ENCODE measurements around the gene GRK1. TPM values are rescaled to one million over a fixed set of nuclear protein-coding genes. Genes with fewer than 3 reads are reported as not detected.
A peak's percentile ranks its signal among the peaks of the same experiment; 100 is the strongest.

Gene GRK1
- total and polyA plus RNA-seq, 11 donors: 0.08 to 1.3 (median 0.16) TPM; not detected in 3

DNA sequence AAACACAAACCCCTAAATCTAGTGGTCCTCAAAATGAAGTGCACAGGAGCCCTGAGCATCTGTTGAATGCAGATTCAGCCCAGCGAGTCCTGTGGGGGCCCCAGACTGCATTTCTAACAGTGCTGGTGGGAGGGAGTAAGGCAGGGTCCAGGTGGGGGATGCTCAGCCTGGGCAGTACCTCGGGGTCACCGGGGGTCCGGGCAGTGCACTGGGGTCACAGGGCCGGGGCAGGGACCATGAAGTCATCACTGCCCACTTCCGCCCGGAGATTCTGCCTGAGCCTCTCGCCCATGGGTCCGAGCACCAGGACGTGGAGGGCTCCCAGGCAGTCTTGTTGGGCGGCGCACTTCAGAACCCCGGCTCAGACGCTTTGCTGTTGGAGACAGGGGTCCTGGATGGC is 8.2 kb upstream of the GRK1 start:
- no peaks in the 10 kb centered on the region for H3K36me3 ChIP-seq
- peaks cover 0 to 23% (median 9%) of the 10 kb centered on the region in 12 donors for H3K9me3 ChIP-seq
- H3K27me3 ChIP-seq: no peaks in the 10 kb centered on the region
- TF ChIP-seq, protein P1, sequence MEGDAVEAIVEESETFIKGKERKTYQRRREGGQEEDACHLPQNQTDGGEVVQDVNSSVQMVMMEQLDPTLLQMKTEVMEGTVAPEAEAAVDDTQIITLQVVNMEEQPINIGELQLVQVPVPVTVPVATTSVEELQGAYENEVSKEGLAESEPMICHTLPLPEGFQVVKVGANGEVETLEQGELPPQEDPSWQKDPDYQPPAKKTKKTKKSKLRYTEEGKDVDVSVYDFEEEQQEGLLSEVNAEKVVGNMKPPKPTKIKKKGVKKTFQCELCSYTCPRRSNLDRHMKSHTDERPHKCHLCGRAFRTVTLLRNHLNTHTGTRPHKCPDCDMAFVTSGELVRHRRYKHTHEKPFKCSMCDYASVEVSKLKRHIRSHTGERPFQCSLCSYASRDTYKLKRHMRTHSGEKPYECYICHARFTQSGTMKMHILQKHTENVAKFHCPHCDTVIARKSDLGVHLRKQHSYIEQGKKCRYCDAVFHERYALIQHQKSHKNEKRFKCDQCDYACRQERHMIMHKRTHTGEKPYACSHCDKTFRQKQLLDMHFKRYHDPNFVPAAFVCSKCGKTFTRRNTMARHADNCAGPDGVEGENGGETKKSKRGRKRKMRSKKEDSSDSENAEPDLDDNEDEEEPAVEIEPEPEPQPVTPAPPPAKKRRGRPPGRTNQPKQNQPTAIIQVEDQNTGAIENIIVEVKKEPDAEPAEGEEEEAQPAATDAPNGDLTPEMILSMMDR (IDR thresholded peaks at IDR 0.05): no peak
- no peak for TF ChIP-seq POLR2A (IDR thresholded peaks at IDR 0.05)
- ATAC-seq: no peak
- WGBS, 4 donors: 67 to 84% (median 80%) methylated on average over 3 to 14 of the region's 14 CpGs
- DNase-seq: peak in 2 of 5 donors; percentile 14 to 25
- intact Hi-C loops (cut with DNase I): no loop called here
- H3K27ac ChIP-seq: no peak overlapping the region
- H3K4me1 ChIP-seq: no peaks in the 10 kb centered on the region
- no peak overlapping the region for H3K4me3 ChIP-seq

DNA sequence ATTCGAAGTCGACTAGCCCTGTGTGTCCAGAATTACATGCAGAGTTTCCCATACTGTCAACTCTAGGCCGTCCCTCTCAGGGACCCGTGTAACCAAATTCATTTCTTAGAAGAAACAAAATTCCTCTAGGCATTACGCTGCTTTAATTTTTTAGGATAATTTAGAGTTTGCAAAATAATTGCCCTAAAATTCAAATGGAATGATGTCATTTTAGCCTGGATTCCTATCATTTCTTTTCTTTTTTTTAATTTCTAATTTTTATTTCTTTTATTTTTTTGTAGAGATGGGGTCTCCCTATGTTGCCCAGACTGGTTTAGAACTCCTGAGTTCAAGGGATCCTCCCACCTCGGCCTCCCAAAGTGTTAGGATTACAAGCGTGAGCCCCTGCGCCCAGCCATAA is 7.7 kb upstream of the GRK1 start:
- H3K9me3 ChIP-seq: peaks cover 0 to 23% (median 9%) of the 10 kb centered on the region in 12 donors
- TF ChIP-seq, protein P1 (IDR thresholded peaks at IDR 0.05): no peak
- no peak for TF ChIP-seq POLR2A (IDR thresholded peaks at IDR 0.05)
- no peak overlapping the region for H3K4me3 ChIP-seq
- no peaks in the 10 kb centered on the region for H3K4me1 ChIP-seq
- H3K27ac ChIP-seq: no peak overlapping the region
- ATAC-seq: no peak
- no peak for DNase-seq
- 91 to 96% (median 93%) methylated on average over 8 of the region's 8 CpGs for WGBS, 4 donors
- H3K27me3 ChIP-seq: no peaks in the 10 kb centered on the region
- no peaks in the 10 kb centered on the region for H3K36me3 ChIP-seq
- intact Hi-C loops (cut with DNase I): no loop called here

DNA sequence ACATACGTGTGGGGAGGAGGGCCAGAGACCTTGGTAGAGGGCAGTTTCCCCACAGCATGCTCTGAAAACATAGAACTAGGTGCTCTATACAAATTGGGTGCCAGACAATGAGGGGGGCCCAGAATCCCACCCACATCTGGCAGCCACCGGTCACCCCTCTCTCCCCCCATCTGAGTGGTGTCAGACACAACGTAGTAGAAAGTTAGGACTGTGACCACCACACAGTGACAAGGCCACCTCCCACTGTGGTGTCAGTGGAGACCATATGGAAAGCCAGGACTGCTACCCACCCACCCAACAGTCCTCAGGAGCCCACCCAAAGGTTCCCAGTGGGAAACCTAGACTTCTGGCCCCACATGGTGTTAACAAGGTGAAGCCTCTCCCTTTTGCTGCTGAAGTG is 7.0 kb upstream of the GRK1 start:
- Histone ChIP-seq H3K27ac (no peak overlapping the region), H3K36me3 (no peaks in the 10 kb centered on the region), H3K4me1 (no peaks in the 10 kb centered on the region), H3K4me3 (no peak overlapping the region), H3K9me3 (peaks cover 0 to 23% (median 9%) of the 10 kb centered on the region in 12 donors), H3K27me3 (no peaks in the 10 kb centered on the region)
- TF ChIP-seq, protein P1 (IDR thresholded peaks at IDR 0.05): no peak
- no peak for TF ChIP-seq POLR2A (IDR thresholded peaks at IDR 0.05)
- DNase-seq: peak in 3 of 5 donors; percentile 4 to 7 (median 5)
- ATAC-seq: no peak
- 74 to 88% (median 79%) methylated on average over 3 of the region's 3 CpGs for WGBS, 4 donors
- intact Hi-C loops (cut with DNase I): no loop called here

DNA sequence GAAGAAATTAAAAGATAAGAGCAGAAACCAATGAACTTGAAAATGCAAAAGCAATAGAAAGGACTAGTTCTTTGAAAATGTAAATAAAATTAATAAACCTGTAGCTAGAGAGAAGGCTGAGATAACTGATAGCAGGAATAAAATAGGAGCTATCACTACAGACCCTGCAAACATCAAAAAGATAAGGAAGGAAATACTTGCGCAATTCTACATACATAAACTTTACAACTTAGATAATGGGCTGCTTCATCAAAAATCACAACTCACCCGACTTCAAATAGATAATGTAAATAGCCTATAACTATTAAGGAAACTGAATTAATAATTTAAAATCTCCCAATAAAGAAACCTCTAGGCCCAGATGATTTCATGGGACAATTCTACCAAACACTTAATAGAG is 5.5 kb upstream of the GRK1 start:
- ATAC-seq (no peak), DNase-seq (no peak)
- TF ChIP-seq POLR2A (IDR thresholded peaks at IDR 0.05): no peak
- TF ChIP-seq, protein P1 (IDR thresholded peaks at IDR 0.05): no peak
- H3K27ac ChIP-seq: no peak overlapping the region
- H3K4me3 ChIP-seq: no peak overlapping the region
- H3K4me1 ChIP-seq: no peaks in the 10 kb centered on the region
- H3K9me3 ChIP-seq: peaks cover 0 to 23% (median 9%) of the 10 kb centered on the region in 12 donors
- intact Hi-C loops (cut with DNase I): no loop called here
- no peaks in the 10 kb centered on the region for H3K27me3 ChIP-seq
- H3K36me3 ChIP-seq: no peaks in the 10 kb centered on the region
- 77 to 95% (median 85%) methylated on average over 2 of the region's 2 CpGs for WGBS, 4 donors

All from heart left ventricle (tissue), 16 donors.